Measurements from ENCODE around the gene CEP126.

CEP126 gene

GRCh38 chr11:102026217-102026616 is 111.4 kb downstream of the CEP126 start:
- no peak for DNase-seq (ENCODE audit: low read depth in 2 of 2)
- no peak for TF ChIP-seq CTCF (IDR thresholded peaks at IDR 0.05; ENCODE audit: low read depth, low read length)
- no peak overlapping the region for H3K4me3 ChIP-seq (replicated peaks in 1 of 2; ENCODE audit: low read depth in 2 of 2, low read length in 2 of 2)

- no peak for TF ChIP-seq CTCF (IDR thresholded peaks at IDR 0.05; ENCODE audit: low read depth, low read length)
- no peak overlapping the region for H3K4me3 ChIP-seq (replicated peaks in 1 of 2; ENCODE audit: low read depth in 2 of 2, low read length in 2 of 2)
- no peak for DNase-seq (ENCODE audit: low read depth in 2 of 2)
Observed at GRCh38 chr11:102026959-102027358, 112.1 kb downstream of the CEP126 start.

GRCh38 chr11:102036757-102037156 is 121.9 kb downstream of the CEP126 start:
- TF ChIP-seq CTCF (IDR thresholded peaks at IDR 0.05; ENCODE audit: low read depth, low read length), result no peak
- H3K4me3 ChIP-seq (replicated peaks in 1 of 2; ENCODE audit: low read depth in 2 of 2, low read length in 2 of 2), result no peak overlapping the region

GRCh38 chr11:102046841-102047240 is 132.0 kb downstream of the CEP126 start:
- no peak for DNase-seq (ENCODE audit: low read depth in 2 of 2)
- TF ChIP-seq CTCF (IDR thresholded peaks at IDR 0.05; ENCODE audit: low read depth, low read length), result no peak
- peak overlapping the region; percentile 58 to 65 for H3K4me3 ChIP-seq (replicated peaks in 1 of 2; ENCODE audit: low read depth in 2 of 2, low read length in 2 of 2)

More at GRCh38 chr11:102036757-102037156, 121.9 kb downstream of the CEP126 start:
- no peak for DNase-seq (ENCODE audit: low read depth in 2 of 2)

- TF ChIP-seq CTCF (IDR thresholded peaks at IDR 0.05; ENCODE audit: low read depth, low read length), result no peak
- H3K4me3 ChIP-seq (replicated peaks in 1 of 2; ENCODE audit: low read depth in 2 of 2, low read length in 2 of 2), result peak within 1 kb of the TSS; percentile 58 to 65
- peak; percentile 89 to 91 for DNase-seq (ENCODE audit: low read depth in 2 of 2)
Observed at GRCh38 chr11:102047305-102047924, 132.6 kb downstream of the CEP126 start, which contains the start of gene CFAP300. Gene CFAP300, plus strand, starts transcription at chr11:102047437. Its CDS starts 34 bp downstream, at chr11:102047471.

Measured in cardiac fibroblast (primary cell).